HG03439 (cell line): Measurements from ENCODE around the gene NFKBIE.

Experiments
- ATAC-seq: cut with Tn5 transposase; IDR thresholded peaks from one replicate; pipeline ENCODE4 v1.9.1; 2021; ENCODE audit warnings: mild to moderate bottlenecking, moderate library complexity; ENCODE audit not compliant: unreplicated experiment

The NFKBIE gene

GRCh38 chr6:44214307-44214706 lies 51.0 kb downstream of the NFKBIE start:
- ATAC-seq, result no peak

GRCh38 chr6:44211284-44211683 lies 54.1 kb downstream of the NFKBIE start:
- no peak for ATAC-seq
